ENCODE results near the gene SERPINB1. TPM values are rescaled to one million over a fixed set of nuclear protein-coding genes. Genes with fewer than 3 reads are reported as not detected.
A peak's percentile ranks its signal among the peaks of the same experiment; 100 is the strongest.

The SERPINB1 gene
- total and polyA plus RNA-seq, 12 donors: 33.4 to 159 (median 60.7) TPM

- Histone ChIP-seq H3K9me3 (replicated peaks in 1 of 3) (no peaks in the 10 kb centered on the region), H3K27me3 (no peaks in the 10 kb centered on the region), H3K27ac (no peak overlapping the region), H3K4me3 (no peak overlapping the region), H3K36me3 (replicated peaks in 1 of 2) (no peaks in the 10 kb centered on the region), H3K4me1 (replicated peaks in 1 of 2) (no peaks in the 10 kb centered on the region)
- DNase-seq: peak in 1 of 7 donors; percentile 10
- intact Hi-C loops (cut with DNase I): no loop called here
- TF ChIP-seq CTCF (IDR thresholded peaks at IDR 0.05): no peak
- no peak for TF ChIP-seq POLR2A (IDR thresholded peaks at IDR 0.05)
- 65 to 95% (median 71%) methylated on average over 5 to 6 of the region's 6 CpGs for WGBS, 4 donors
These were observed 44.8 kb downstream of the SERPINB1 start for GRCh38 chr6:2796861-2797260.

DNA sequence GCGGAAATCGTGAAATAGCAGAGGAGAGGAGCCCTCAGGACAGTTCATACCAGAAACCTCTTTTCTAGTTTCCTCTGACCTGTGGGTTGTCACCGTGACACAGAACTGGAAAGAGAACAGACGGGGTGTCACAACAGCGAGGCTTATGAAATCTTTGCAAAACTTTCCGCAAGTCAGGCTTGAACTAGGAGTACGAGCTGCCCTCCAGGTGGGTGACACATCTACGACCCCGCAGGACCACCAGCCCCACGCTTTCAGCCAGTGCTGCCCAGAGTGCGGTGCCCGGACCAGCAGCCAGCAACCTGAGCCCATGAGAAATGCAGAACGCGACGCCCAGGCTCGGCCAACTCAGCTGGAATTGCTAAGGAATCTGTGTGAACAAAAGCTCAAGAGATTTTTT, 45.7 kb downstream of the SERPINB1 start:
- no peaks in the 10 kb centered on the region for H3K9me3 ChIP-seq (replicated peaks in 1 of 3)
- intact Hi-C loops (cut with DNase I): no loop called here

DNA sequence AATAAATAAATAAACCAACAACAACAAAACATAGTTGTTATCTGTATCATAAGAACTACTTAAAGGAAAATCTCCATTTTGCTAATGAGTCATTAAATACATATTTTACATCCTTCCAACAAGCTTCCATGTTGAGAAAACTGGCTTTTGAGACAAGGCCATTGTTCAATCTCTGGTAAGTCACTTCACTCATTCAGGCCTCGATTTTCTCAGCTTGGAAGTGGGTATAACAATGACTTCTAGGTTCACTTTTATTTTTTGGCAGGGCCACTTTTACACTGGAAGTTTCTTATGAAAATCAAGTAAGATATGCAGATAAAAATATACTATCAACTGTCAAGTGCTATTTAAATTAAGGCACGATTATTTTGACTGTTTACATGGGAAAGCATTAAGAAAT, 46.5 kb downstream of the SERPINB1 start:
- no peak for DNase-seq
- H3K36me3 ChIP-seq (replicated peaks in 1 of 2): no peaks in the 10 kb centered on the region
- H3K4me1 ChIP-seq (replicated peaks in 1 of 2): no peaks in the 10 kb centered on the region
- no peaks in the 10 kb centered on the region for H3K9me3 ChIP-seq (replicated peaks in 1 of 3)
- no peak for TF ChIP-seq CTCF (IDR thresholded peaks at IDR 0.05)
- TF ChIP-seq POLR2A (IDR thresholded peaks at IDR 0.05): no peak
- H3K27me3 ChIP-seq: no peaks in the 10 kb centered on the region
- intact Hi-C loops (cut with DNase I): no loop called here
- H3K4me3 ChIP-seq: no peak overlapping the region
- WGBS, 4 donors: 73 to 87% (median 80%) methylated on average over 2 of the region's 2 CpGs
- no peak overlapping the region for H3K27ac ChIP-seq

More for the DNA sequence above, 45.7 kb downstream of the SERPINB1 start:
- peak in 1 of 7 donors; percentile 6 for DNase-seq
- Histone ChIP-seq H3K36me3 (replicated peaks in 1 of 2) (no peaks in the 10 kb centered on the region), H3K27me3 (no peaks in the 10 kb centered on the region), H3K4me3 (no peak overlapping the region), H3K27ac (no peak overlapping the region), H3K4me1 (replicated peaks in 1 of 2) (no peaks in the 10 kb centered on the region)
- TF ChIP-seq POLR2A (IDR thresholded peaks at IDR 0.05): no peak
- TF ChIP-seq CTCF (IDR thresholded peaks at IDR 0.05): no peak
- WGBS, 4 donors: 83 to 90% (median 86%) methylated on average over 13 to 16 of the region's 16 CpGs

- Histone ChIP-seq H3K27ac (no peak overlapping the region), H3K9me3 (replicated peaks in 1 of 3) (no peaks in the 10 kb centered on the region), H3K27me3 (no peaks in the 10 kb centered on the region), H3K4me3 (no peak overlapping the region), H3K36me3 (replicated peaks in 1 of 2) (no peaks in the 10 kb centered on the region), H3K4me1 (replicated peaks in 1 of 2) (no peaks in the 10 kb centered on the region)
- 49 to 67% (median 62%) methylated on average over 5 of the region's 5 CpGs for WGBS, 4 donors
- DNase-seq: peak in 2 of 7 donors; percentile 19 to 36
- intact Hi-C loops (cut with DNase I): loop anchor here in 1 of 2 donors (5.0 kb wide), 1 partner anchor 48 kb away; the partner anchor contains the start of gene SERPINB1
- TF ChIP-seq POLR2A (IDR thresholded peaks at IDR 0.05) (no peak), CTCF (IDR thresholded peaks at IDR 0.05) (no peak)
These were observed 47.4 kb downstream of the SERPINB1 start for GRCh38 chr6:2794171-2794730.

Measured in adrenal gland (tissue), 12 donors.